Type B pancreatic cell (in vitro differentiated cells): ENCODE data around the gene RCOR1. TPM values are rescaled to one million over a fixed set of nuclear protein-coding genes. Genes with fewer than 3 reads are reported as not detected.
A peak's percentile ranks its signal among the peaks of the same experiment; 100 is the strongest.

ENCODE experiments used
- DNase-seq: peaks from one replicate; pipeline ENCODE4 v3.0.0; 2021; ENCODE audit warnings: mixed read lengths; ENCODE audit not compliant: unreplicated experiment; ENCODE audit errors: extremely low spot score
- H3K27ac Mint-ChIP-seq: 2 replicates; pipeline ENCODE4 v1.8.0; 2021; ENCODE audit warnings: mild to moderate bottlenecking, mixed read lengths
- H3K27me3 Mint-ChIP-seq: 2 replicates; pipeline ENCODE4 v1.8.0; 2021; ENCODE audit warnings: mixed read lengths
- H3K36me3 Mint-ChIP-seq: 2 replicates; pipeline ENCODE4 v1.8.0; 2021; ENCODE audit warnings: mixed read lengths
- H3K4me1 Mint-ChIP-seq: one replicate; pipeline ENCODE4 v1.8.0; 2021; ENCODE audit warnings: mixed read lengths; ENCODE audit not compliant: unreplicated experiment
- H3K4me3 Mint-ChIP-seq: 2 replicates; pipeline ENCODE4 v1.8.0; 2021; ENCODE audit warnings: mild to moderate bottlenecking, mixed read lengths
- H3K9me3 Mint-ChIP-seq: 2 replicates; pipeline ENCODE4 v1.8.0; 2021; ENCODE audit warnings: mixed read lengths
- CTCF ChIP-seq: fragments of 200-600 bp; sonication (generic); conservative IDR thresholded peaks from 2 replicates; pipeline ENCODE4 v1.5.0; 2021; ENCODE audit warnings: antibody characterized with exemption, mild to moderate bottlenecking
- total RNA-seq: library from RNA; stranded (reverse); gene quantifications from 2 replicates; pipeline ENCODE4 v1.2.1, GENCODE V29; 2021; ENCODE audit warnings: low replicate concordance

RCOR1 gene
- total RNA-seq, 1 donor from 2014 or later, result 35.3 TPM

GRCh38 chr14:102731101-102731870, 138.8 kb downstream of the RCOR1 start:
- Mint-ChIP-seq H3K4me1 (no peaks in the 10 kb centered on the region), H3K4me3 (no peak overlapping the region), H3K36me3 (peaks cover 13% of the 10 kb centered on the region), H3K9me3 (no peaks in the 10 kb centered on the region), H3K27me3 (no peaks in the 10 kb centered on the region), H3K27ac (no peak overlapping the region)
- peak; percentile 25 for DNase-seq
- TF ChIP-seq CTCF, result no peak

GRCh38 chr14:102731871-102732800, 139.7 kb downstream of the RCOR1 start:
- Mint-ChIP-seq H3K4me1 (no peaks in the 10 kb centered on the region), H3K27ac (no peak overlapping the region), H3K27me3 (no peaks in the 10 kb centered on the region), H3K9me3 (no peaks in the 10 kb centered on the region), H3K36me3 (peaks cover 8% of the 10 kb centered on the region), H3K4me3 (no peak overlapping the region)
- DNase-seq, result no peak
- TF ChIP-seq CTCF, result no peak

GRCh38 chr14:102732924-102733323, 140.5 kb downstream of the RCOR1 start:
- peaks cover 6% of the 10 kb centered on the region for H3K36me3 Mint-ChIP-seq
- TF ChIP-seq CTCF, result no peak
- no peaks in the 10 kb centered on the region for H3K9me3 Mint-ChIP-seq
- no peaks in the 10 kb centered on the region for H3K4me1 Mint-ChIP-seq
- DNase-seq, result no peak
- no peaks in the 10 kb centered on the region for H3K27me3 Mint-ChIP-seq
- H3K4me3 Mint-ChIP-seq, result no peak overlapping the region
- H3K27ac Mint-ChIP-seq, result no peak overlapping the region

GRCh38 chr14:102733326-102733725, 140.9 kb downstream of the RCOR1 start:
- TF ChIP-seq CTCF, result no peak
- no peak for DNase-seq
- no peaks in the 10 kb centered on the region for H3K9me3 Mint-ChIP-seq
- peaks cover 7% of the 10 kb centered on the region for H3K36me3 Mint-ChIP-seq
- H3K27ac Mint-ChIP-seq, result no peak overlapping the region
- no peaks in the 10 kb centered on the region for H3K27me3 Mint-ChIP-seq
- H3K4me3 Mint-ChIP-seq, result no peak overlapping the region
- H3K4me1 Mint-ChIP-seq, result no peaks in the 10 kb centered on the region

- H3K4me1 Mint-ChIP-seq, result no peaks in the 10 kb centered on the region
- no peak overlapping the region for H3K4me3 Mint-ChIP-seq
- H3K36me3 Mint-ChIP-seq, result peaks cover 7% of the 10 kb centered on the region
- TF ChIP-seq CTCF, result no peak
- no peaks in the 10 kb centered on the region for H3K9me3 Mint-ChIP-seq
- H3K27me3 Mint-ChIP-seq, result no peaks in the 10 kb centered on the region
- H3K27ac Mint-ChIP-seq, result peak overlapping the region; percentile 40
- DNase-seq, result no peak
These were observed 142.0 kb downstream of the RCOR1 start for GRCh38 chr14:102734436-102734835.
